Activated CD4-positive, alpha-beta memory T cell treated with anti-CD3 and anti-CD28 coated beads for 36 hours (primary cell): ENCODE measurements around the gene LRRC40. TPM values are rescaled to one million over a fixed set of nuclear protein-coding genes. Genes with fewer than 3 reads are reported as not detected.
"Not testable (repeated sequence)": the region's sequence is repeated elsewhere in the genome, so short reads cannot be mapped to it uniquely, and the experiment has no call there.

ENCODE experiments used
- CTCF ChIA-PET: fragments of 350-600 bp; sonication (Branson Sonifier 250); formaldehyde crosslinking; loops from one replicate; lab custom pipeline; 2021; ENCODE audit warnings: antibody characterized with exemption, inconsistent platforms; lab: Charles Lee
- POLR2A ChIA-PET: fragments of 350-600 bp; sonication (Branson Sonifier 250); formaldehyde crosslinking; loops from one replicate; lab custom pipeline; 2021; ENCODE audit warnings: antibody characterized with exemption; lab: Charles Lee
- DNase-seq: peaks from one replicate; pipeline ENCODE4 v3.0.0-alpha.2; 2020
- H3K27ac Mint-ChIP-seq: one replicate; pipeline ENCODE4 v1.8.0; 2021; ENCODE audit warnings: mixed read lengths
- H3K27me3 Mint-ChIP-seq: one replicate; pipeline ENCODE4 v1.8.0; 2021; ENCODE audit warnings: mixed read lengths
- H3K36me3 Mint-ChIP-seq: one replicate; pipeline ENCODE4 v1.8.0; 2021; ENCODE audit warnings: mixed read lengths
- H3K4me1 Mint-ChIP-seq: one replicate; pipeline ENCODE4 v1.8.0; 2021; ENCODE audit warnings: low read depth, mixed read lengths
- H3K4me3 Mint-ChIP-seq: one replicate; pipeline ENCODE4 v1.8.0; 2021; ENCODE audit warnings: mild to moderate bottlenecking, mixed read lengths
- H3K9me3 Mint-ChIP-seq: one replicate; pipeline ENCODE4 v1.8.0; 2021; ENCODE audit warnings: mixed read lengths
- intact Hi-C: fragments of 100-400 bp; cut with micrococcal nuclease; formaldehyde crosslinking; loops from one replicate; pipeline ENCODE4 v1.15.1; 2023
- total RNA-seq, 2 experiments: library from RNA; stranded (reverse); gene quantifications; one replicate each; pipeline ENCODE4 v1.2.3, GENCODE V29; 2021

LRRC40 gene
- total RNA-seq, 2 experiments from 2014 or later = 22.1 to 24.7 TPM

- Mint-ChIP-seq H3K4me3 (peak within 1 kb of the TSS; percentile 91), H3K27me3 (no peaks in the 10 kb centered on the region), H3K36me3 (peaks cover 29% of the 10 kb centered on the region), H3K4me1 (peaks cover 39% of the 10 kb centered on the region), H3K27ac (peak within 1 kb of the TSS; percentile 97), H3K9me3 (no peaks in the 10 kb centered on the region)
- CTCF ChIA-PET = interaction anchor here (0.6 to 1.1 kb wide), 3 partner anchors 15 to 48 kb away, joined by 3 to 8 read pairs (median 4); partner anchors contain the start of gene LRRC40
- POLR2A ChIA-PET = interaction anchor here (0.9 to 3.1 kb wide), 8 partner anchors 11 to 190 kb away, joined by 3 to 21 read pairs (median 6); partner anchors contain the start of genes ANKRD13C, CTH and LRRC40
- peak; percentile 98 for DNase-seq
- intact Hi-C loops = loop anchor here (1.0 to 5.0 kb wide), 6 partner anchors 8 to 860 kb away; partner anchors contain the start of genes ANKRD13C, LRRC40 and ZRANB2
Observed at GRCh38 chr1:70221238-70222121, 16.1 kb upstream of the LRRC40 start, which contains the start of gene SRSF11. Gene SRSF11, plus strand, starts transcription at chr1:70221380. Its CDS starts 257 bp downstream, at chr1:70221637.

DNA sequence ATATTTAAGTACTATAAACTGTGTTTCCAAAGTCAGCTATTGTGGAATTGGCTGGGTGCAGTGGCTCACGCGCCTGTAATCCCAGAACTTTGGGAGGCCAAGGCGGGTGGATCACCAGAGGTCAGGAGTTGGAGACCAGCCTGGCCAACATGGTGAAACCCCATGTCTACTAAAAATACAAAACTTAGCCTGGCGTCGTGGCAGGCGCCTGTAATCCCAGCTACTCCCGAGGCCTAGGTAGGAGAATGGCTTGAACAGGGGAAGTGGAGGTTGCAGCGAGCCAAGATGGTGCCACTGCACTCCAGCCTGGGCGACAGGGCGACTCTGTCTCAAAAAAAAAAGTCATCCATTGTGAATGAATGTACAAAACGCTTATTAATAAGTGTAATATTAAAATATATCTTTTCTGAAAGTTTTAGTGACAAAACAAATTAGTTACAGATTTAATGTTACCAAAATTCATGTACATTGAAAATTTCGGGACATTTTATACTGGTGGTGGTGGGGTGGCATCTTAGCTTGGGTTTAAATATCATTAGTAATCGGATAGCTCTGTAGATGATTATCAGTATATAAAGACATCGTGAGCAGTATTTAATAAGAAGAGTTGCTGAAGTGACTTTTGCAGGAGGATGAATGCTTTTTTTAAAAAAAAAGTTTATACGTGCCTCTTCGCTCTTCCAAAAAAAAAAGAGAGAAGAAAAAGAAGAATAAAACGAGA is 15.3 kb upstream of the LRRC40 start:
- H3K4me3 Mint-ChIP-seq = peak overlapping the region; percentile 91
- intact Hi-C loops = loop anchor here (1.0 to 5.0 kb wide), 6 partner anchors 7 to 861 kb away; partner anchors contain the start of genes ANKRD13C, LRRC40 and ZRANB2
- H3K4me1 Mint-ChIP-seq = peaks cover 33% of the 10 kb centered on the region
- ChIA-PET POLR2A (interaction anchor here (0.9 to 3.1 kb wide), 8 partner anchors 11 to 190 kb away, joined by 3 to 21 read pairs (median 6); partner anchors contain the start of genes ANKRD13C, CTH and LRRC40), CTCF (interaction anchor here (0.6 to 1.1 kb wide), 3 partner anchors 15 to 49 kb away, joined by 3 to 8 read pairs (median 4); partner anchors contain the start of gene LRRC40)
- no peaks in the 10 kb centered on the region for H3K27me3 Mint-ChIP-seq
- H3K36me3 Mint-ChIP-seq = peaks cover 31% of the 10 kb centered on the region
- peak overlapping the region; percentile 97 for H3K27ac Mint-ChIP-seq
- DNase-seq = no peak
- H3K9me3 Mint-ChIP-seq = no peaks in the 10 kb centered on the region

- DNase-seq = no peak
- intact Hi-C loops = loop anchor here (5.0 kb wide), 1 partner anchor 88 kb away; no protein-coding TSS in a partner anchor
- ChIA-PET POLR2A (interaction anchor here (1.9 to 3.1 kb wide), 3 partner anchors 10 to 191 kb away, joined by 8 to 21 read pairs (median 17); partner anchors contain the start of genes CTH and LRRC40), CTCF (interaction anchor here (1.0 kb wide), 1 partner anchor 85 kb away, joined by 3 read pairs; no protein-coding TSS in a partner anchor)
- Mint-ChIP-seq H3K4me3 (no peak overlapping the region), H3K27ac (peak overlapping the region; percentile 24), H3K27me3 (no peaks in the 10 kb centered on the region), H3K4me1 (peaks cover 33% of the 10 kb centered on the region), H3K9me3 (no peaks in the 10 kb centered on the region), H3K36me3 (peaks cover 37% of the 10 kb centered on the region)
Observed at GRCh38 chr1:70220015-70220414, 14.6 kb upstream of the LRRC40 start.

DNA sequence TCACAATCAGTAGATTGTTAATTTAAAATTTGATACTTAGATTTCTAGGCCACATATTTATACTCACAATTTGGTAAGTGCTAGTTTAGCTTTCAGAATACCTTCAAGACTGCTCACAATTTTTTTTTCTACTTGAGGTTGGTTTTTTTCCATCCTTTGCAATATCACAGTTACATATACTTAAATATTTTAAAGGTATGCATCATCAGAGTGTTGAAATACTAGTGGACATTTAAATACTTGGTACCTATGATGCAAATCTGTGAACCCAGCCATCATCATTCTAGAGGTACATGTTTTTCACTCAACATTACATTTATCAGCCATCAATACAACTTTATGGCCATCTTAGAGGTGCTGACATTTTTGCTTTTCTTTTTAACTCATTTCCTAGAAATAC is 6.2 kb upstream of the LRRC40 start:
- CTCF ChIA-PET = no interaction called here
- Mint-ChIP-seq H3K27ac (no peak overlapping the region), H3K9me3 (no peaks in the 10 kb centered on the region), H3K4me3 (no peak overlapping the region), H3K4me1 (peaks cover 43% of the 10 kb centered on the region), H3K27me3 (no peaks in the 10 kb centered on the region), H3K36me3 (peaks cover 19% of the 10 kb centered on the region)
- intact Hi-C loops = no loop called here
- POLR2A ChIA-PET = interaction anchor here (0.6 to 3.7 kb wide), 2 partner anchors 9 to 49 kb away, joined by 3 to 21 read pairs; partner anchors contain the start of gene SRSF11
- DNase-seq = no peak

GRCh38 chr1:70210820-70211219 is 5.4 kb upstream of the LRRC40 start:
- no peak overlapping the region for H3K4me3 Mint-ChIP-seq
- no peak overlapping the region for H3K27ac Mint-ChIP-seq
- peaks cover 17% of the 10 kb centered on the region for H3K36me3 Mint-ChIP-seq
- H3K27me3 Mint-ChIP-seq = no peaks in the 10 kb centered on the region
- H3K9me3 Mint-ChIP-seq = no peaks in the 10 kb centered on the region
- ChIA-PET POLR2A (interaction anchor here (1.0 to 3.7 kb wide), 2 partner anchors 10 to 144 kb away, joined by 4 to 21 read pairs; partner anchors contain the start of genes ANKRD13C and SRSF11), CTCF (no interaction called here)
- DNase-seq = no peak
- peaks cover 46% of the 10 kb centered on the region for H3K4me1 Mint-ChIP-seq
- intact Hi-C loops = loop anchor here (1.0 kb wide), 1 partner anchor 42 kb away; no protein-coding TSS in a partner anchor

- intact Hi-C loops = no loop called here
- no peaks in the 10 kb centered on the region for H3K27me3 Mint-ChIP-seq
- no peak overlapping the region for H3K4me3 Mint-ChIP-seq
- ChIA-PET POLR2A (interaction anchor here (3.7 kb wide), 1 partner anchor 12 kb away, joined by 21 read pairs; the partner anchor contains the start of gene SRSF11), CTCF (no interaction called here)
- H3K27ac Mint-ChIP-seq = no peak overlapping the region
- peaks cover 10% of the 10 kb centered on the region for H3K36me3 Mint-ChIP-seq
- no peaks in the 10 kb centered on the region for H3K9me3 Mint-ChIP-seq
- peaks cover 60% of the 10 kb centered on the region for H3K4me1 Mint-ChIP-seq
- DNase-seq = no peak
Observed at GRCh38 chr1:70208292-70208691, 2.9 kb upstream of the LRRC40 start.

DNA sequence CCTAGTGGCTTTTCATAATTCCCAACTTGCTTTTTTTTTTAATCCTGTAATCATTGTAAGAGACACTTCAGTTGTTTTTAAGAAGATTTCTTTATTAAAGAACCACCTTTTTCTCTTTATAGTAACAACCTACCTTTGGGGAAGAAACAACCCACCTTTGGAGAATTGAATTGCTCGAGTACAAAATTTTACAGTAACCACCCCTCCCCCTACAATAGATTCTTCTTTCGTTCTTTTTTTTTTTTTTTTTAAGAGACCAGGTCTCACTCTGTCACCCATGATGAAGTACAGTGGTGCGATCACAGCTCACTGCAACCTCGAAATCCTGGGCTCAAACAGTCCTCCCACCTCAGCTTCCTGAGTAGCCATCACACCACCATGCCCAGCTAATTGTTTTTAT is 2.1 kb upstream of the LRRC40 start:
- ChIA-PET CTCF (no interaction called here), POLR2A (no interaction called here)
- Mint-ChIP-seq H3K4me1 (peaks cover 64% of the 10 kb centered on the region), H3K9me3 (no peaks in the 10 kb centered on the region), H3K27ac (peak overlapping the region; percentile 39), H3K27me3 (no peaks in the 10 kb centered on the region), H3K4me3 (peak overlapping the region; percentile 99), H3K36me3 (peaks cover 10% of the 10 kb centered on the region)
- DNase-seq = no peak
- intact Hi-C loops = no loop called here

DNA sequence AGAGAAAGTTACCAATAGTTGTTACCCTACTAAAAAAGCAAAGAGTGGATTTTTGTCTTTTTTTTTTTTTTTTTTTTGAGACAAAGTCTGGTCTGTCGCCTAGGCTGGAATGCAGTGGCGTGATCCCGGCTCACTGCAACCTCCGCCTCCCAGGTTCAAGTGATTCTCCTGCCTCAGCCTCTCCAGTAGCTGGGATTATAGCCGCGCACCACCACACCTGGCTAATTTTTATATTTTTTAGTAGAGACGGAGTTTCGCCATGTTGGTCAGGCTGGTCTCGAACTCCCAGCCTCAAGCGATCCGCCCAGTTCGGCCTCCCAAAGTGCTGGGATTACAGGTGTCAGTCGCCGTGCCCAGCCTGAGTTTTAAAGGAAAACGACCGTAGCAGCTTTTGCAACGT is 1.5 kb upstream of the LRRC40 start:
- not testable (repeated sequence) for DNase-seq

GRCh38 chr1:70205071-70205433 is 327 bp downstream of the LRRC40 start:
- Mint-ChIP-seq H3K27me3 (no peaks in the 10 kb centered on the region), H3K4me3 (peak overlapping the region; percentile 99), H3K36me3 (peaks cover 10% of the 10 kb centered on the region), H3K9me3 (no peaks in the 10 kb centered on the region), H3K4me1 (peaks cover 57% of the 10 kb centered on the region), H3K27ac (peak overlapping the region; percentile 94)
- DNase-seq = no peak
- POLR2A ChIA-PET = interaction anchor here (1.3 to 2.0 kb wide), 2 partner anchors 11 to 206 kb away, joined by 4 to 6 read pairs; partner anchors contain the start of gene CTH
- CTCF ChIA-PET = interaction anchor here (0.5 kb wide), 1 partner anchor 12 kb away, joined by 3 read pairs; no protein-coding TSS in a partner anchor
- intact Hi-C loops = loop anchor here (1.0 kb wide), 5 partner anchors 16 to 876 kb away; partner anchors contain the start of genes ANKRD13C, SRSF11 and ZRANB2

More for the DNA sequence above, 1.5 kb upstream of the LRRC40 start:
- Mint-ChIP-seq H3K4me1 (peaks cover 70% of the 10 kb centered on the region), H3K27ac (peak overlapping the region; percentile 94), H3K4me3 (peak overlapping the region; percentile 99)
- H3K9me3 Mint-ChIP-seq, H3K36me3 Mint-ChIP-seq, intact Hi-C loops, H3K27me3 Mint-ChIP-seq: not testable (repeated sequence)
- ChIA-PET POLR2A (interaction anchor here (0.6 to 1.8 kb wide), 4 partner anchors 14 to 874 kb away, joined by 3 to 17 read pairs (median 6); partner anchors contain the start of genes ANKRD13C, SRSF11 and ZRANB2), CTCF (interaction anchor here (1.7 kb wide), 1 partner anchor 14 kb away, joined by 8 read pairs; the partner anchor contains the start of gene SRSF11)

DNA sequence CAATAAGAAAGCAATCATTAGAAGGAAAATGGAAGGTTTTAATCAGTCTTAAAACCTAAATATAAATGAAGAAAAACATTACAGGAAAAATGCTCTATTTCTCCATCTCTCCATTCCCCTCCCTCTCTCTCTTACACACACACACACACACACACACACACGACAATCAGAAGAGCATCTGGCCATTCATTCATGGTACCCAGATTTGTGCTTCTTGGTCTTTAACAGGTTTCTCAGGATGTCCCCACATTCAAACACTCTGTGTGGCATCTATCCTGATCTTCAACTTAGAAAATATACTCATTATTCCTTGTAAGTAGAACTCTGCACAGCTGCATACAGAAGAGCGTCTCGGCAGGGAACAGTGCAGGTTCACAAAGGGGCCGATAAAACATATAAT is 779 bp downstream of the LRRC40 start:
- POLR2A ChIA-PET = interaction anchor here (2.0 kb wide), 1 partner anchor 206 kb away, joined by 6 read pairs; the partner anchor contains the start of gene CTH
- CTCF ChIA-PET = interaction anchor here (0.6 kb wide), 1 partner anchor 307 kb away, joined by 3 read pairs; no protein-coding TSS in a partner anchor
- DNase-seq = no peak
- H3K27ac Mint-ChIP-seq = peak overlapping the region; percentile 94
- H3K4me1 Mint-ChIP-seq = peaks cover 53% of the 10 kb centered on the region
- intact Hi-C loops = no loop called here
- peak overlapping the region; percentile 99 for H3K4me3 Mint-ChIP-seq
- no peaks in the 10 kb centered on the region for H3K27me3 Mint-ChIP-seq
- no peaks in the 10 kb centered on the region for H3K9me3 Mint-ChIP-seq
- peaks cover 10% of the 10 kb centered on the region for H3K36me3 Mint-ChIP-seq

DNA sequence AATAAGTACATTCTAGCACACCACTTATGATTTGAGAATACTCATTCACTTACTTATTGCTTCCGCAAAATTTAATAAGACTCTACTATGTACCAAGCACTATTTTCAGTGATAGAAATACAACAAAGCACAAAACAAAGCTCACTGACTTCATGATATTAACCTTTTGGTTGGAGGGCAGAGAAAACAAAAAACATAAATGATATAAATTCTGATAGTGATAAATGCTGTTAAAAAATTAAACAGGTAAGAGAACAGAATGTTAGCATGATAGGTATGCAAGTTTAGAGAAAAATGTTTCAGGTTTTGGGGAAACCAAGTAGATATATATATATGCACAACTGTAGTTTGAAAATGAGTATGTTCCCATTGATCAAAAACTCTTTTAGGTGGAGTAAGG is 1.2 kb downstream of the LRRC40 start:
- intact Hi-C loops = no loop called here
- Mint-ChIP-seq H3K4me3 (peak overlapping the region; percentile 99), H3K27ac (no peak overlapping the region), H3K36me3 (peaks cover 10% of the 10 kb centered on the region), H3K27me3 (no peaks in the 10 kb centered on the region), H3K9me3 (no peaks in the 10 kb centered on the region), H3K4me1 (peaks cover 50% of the 10 kb centered on the region)
- DNase-seq = no peak
- ChIA-PET CTCF (interaction anchor here (0.6 kb wide), 1 partner anchor 308 kb away, joined by 3 read pairs; no protein-coding TSS in a partner anchor), POLR2A (no interaction called here)
